Hepatocyte (in vitro differentiated cells): ENCODE measurements around the gene PTPRO. TPM values are rescaled to one million over a fixed set of nuclear protein-coding genes. Genes with fewer than 3 reads are reported as not detected.

Experiments
- DNase-seq: peaks from one replicate; pipeline ENCODE4 v3.0.0-alpha.2; 2016; ENCODE audit warnings: low spot score
- H2AFZ ChIP-seq: fragments of 200-600 bp; sonication (generic); 2 replicates; pipeline ENCODE4 v1.6.0; 2016; ENCODE audit warnings: antibody characterized with exemption, mild to moderate bottlenecking
- H3K27ac ChIP-seq: fragments of 200-600 bp; sonication (generic); 2 replicates; pipeline ENCODE4 v1.5.1; 2016; ENCODE audit warnings: mild to moderate bottlenecking
- H3K27me3 ChIP-seq: fragments of 200-600 bp; sonication (generic); 2 replicates; pipeline ENCODE4 v1.6.1; 2016
- H3K36me3 ChIP-seq: fragments of 200-600 bp; sonication (generic); replicated peaks from 2 replicates; pipeline ENCODE4 v1.5.1; 2016; ENCODE audit warnings: low read depth; ENCODE audit not compliant: insufficient read depth
- H3K4me1 ChIP-seq: fragments of 200-600 bp; sonication (generic); 2 replicates; pipeline ENCODE4 v1.5.1; 2016; ENCODE audit warnings: mild to moderate bottlenecking, moderate library complexity; ENCODE audit not compliant: insufficient read depth
- H3K4me2 ChIP-seq: fragments of 200-600 bp; sonication (generic); 2 replicates; pipeline ENCODE4 v1.6.0; 2016
- H3K4me3 ChIP-seq: fragments of 200-600 bp; sonication (generic); 2 replicates; pipeline ENCODE4 v1.5.1; 2016; ENCODE audit warnings: mild to moderate bottlenecking
- H3K79me2 ChIP-seq: fragments of 200-600 bp; sonication (generic); 2 replicates; pipeline ENCODE4 v1.6.0; 2017; ENCODE audit warnings: mild to moderate bottlenecking
- H3K9me2 ChIP-seq: fragments of 200-600 bp; sonication (generic); replicated peaks from 2 replicates; pipeline ENCODE4 v1.6.0; 2017; ENCODE audit warnings: mild to moderate bottlenecking; ENCODE audit not compliant: insufficient read depth
- H3K9me3 ChIP-seq: fragments of 200-600 bp; sonication (generic); 2 replicates; pipeline ENCODE4 v1.5.1; 2016; ENCODE audit warnings: low read depth, mild to moderate bottlenecking
- H4K20me1 ChIP-seq: fragments of 200-600 bp; sonication (generic); 2 replicates; pipeline ENCODE4 v1.6.0; 2016; ENCODE audit warnings: mild to moderate bottlenecking; ENCODE audit not compliant: insufficient read depth, poor library complexity, severe bottlenecking
- CTCF ChIP-seq: fragments of 200-600 bp; sonication (generic); IDR thresholded peaks from 2 replicates; pipeline ENCODE4 v1.5.1; 2016; ENCODE audit warnings: antibody characterized with exemption, mild to moderate bottlenecking; ENCODE audit not compliant: poor library complexity
- EZH2 ChIP-seq: fragments of 200-600 bp; sonication (generic); IDR thresholded peaks from 2 replicates; pipeline ENCODE4 v1.6.1; 2016; ENCODE audit warnings: antibody characterized with exemption, mild to moderate bottlenecking, borderline replicate concordance
- EZH2phosphoT487 ChIP-seq: fragments of 200-600 bp; sonication (generic); IDR thresholded peaks from one replicate; pipeline ENCODE4 v1.6.1; 2018; ENCODE audit warnings: antibody characterized with exemption, mild to moderate bottlenecking, low read depth, moderate library complexity; ENCODE audit not compliant: unreplicated experiment, severe bottlenecking
- WGBS: methylation state at CpG from one replicate; pipeline ENCODE4 v1.1.6; 2016; ENCODE audit warnings: low lambda C conversion rate; ENCODE audit errors: missing lambda C conversion rate; 5-methylcytosine and 5-hydroxymethylcytosine counted together
- polyA plus RNA-seq: library from polyadenylated mRNA; unstranded; fragments of >200 nt; fragmentation: Nextera tagmentation; extraction: Ambion mirVana; gene quantifications from 2 replicates; pipeline ENCODE4 v1.2.1, GENCODE V29; 2016
- total RNA-seq: library from RNA; depleted of rRNA; stranded (reverse); fragments of >200 nt; gene quantifications from 2 replicates; pipeline ENCODE4 v1.2.3, GENCODE V29; 2014

Gene PTPRO
- total and polyA plus RNA-seq, 2 experiments from 2014 or later: 0.60 to 0.65 TPM

DNA sequence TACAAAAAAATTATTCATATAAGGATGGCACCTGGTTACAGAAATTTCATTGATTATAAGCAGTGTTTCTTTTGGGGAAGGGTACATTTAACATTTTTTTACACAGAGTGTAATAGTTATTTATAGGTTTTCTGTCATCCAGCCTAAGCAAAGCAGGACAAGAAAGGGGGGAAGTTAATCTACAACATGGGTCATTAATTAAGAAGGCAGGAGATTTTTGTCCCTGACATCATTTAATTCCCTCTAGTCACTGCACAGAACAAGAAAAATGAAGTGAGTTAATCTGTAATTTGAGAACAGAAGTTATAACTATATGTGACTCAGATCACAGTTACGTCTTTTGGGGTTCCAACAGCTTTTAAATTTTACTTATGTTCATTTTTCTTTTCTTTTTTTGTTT lies 173.4 kb downstream of the PTPRO start:
- 0% methylated on average over 1 of the region's 1 CpG for WGBS
- Histone ChIP-seq H3K4me1 (no peaks in the 10 kb centered on the region), H3K9me3 (no peaks in the 10 kb centered on the region), H3K9me2 (no peaks in the 10 kb centered on the region), H4K20me1 (no peaks in the 10 kb centered on the region), H3K79me2 (no peaks in the 10 kb centered on the region), H3K36me3 (no peaks in the 10 kb centered on the region), H2AFZ (no peak overlapping the region), H3K27me3 (no peaks in the 10 kb centered on the region), H3K4me3 (no peak overlapping the region), H3K27ac (no peak overlapping the region), H3K4me2 (no peak overlapping the region)
- DNase-seq: no peak
- no peak for TF ChIP-seq EZH2phosphoT487
- no peak for TF ChIP-seq CTCF
- no peak for TF ChIP-seq EZH2

DNA sequence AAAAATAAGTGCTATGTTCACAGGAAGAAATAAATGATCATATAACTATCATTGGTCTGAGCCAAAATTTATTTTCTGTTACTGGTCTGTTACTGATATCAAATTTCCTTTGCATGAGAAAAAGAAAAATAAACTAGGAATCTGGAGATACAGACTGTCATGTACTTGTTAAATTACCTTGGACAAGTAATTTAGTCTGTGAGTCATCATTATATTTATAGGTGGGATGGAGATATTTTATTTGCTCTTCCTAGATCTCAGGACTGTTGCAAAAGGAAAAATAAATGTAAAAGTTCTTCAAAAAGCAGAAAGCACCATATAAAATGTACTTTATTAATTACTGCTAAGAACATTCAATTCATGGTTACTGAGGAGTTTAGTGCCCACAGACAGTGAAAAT lies 174.4 kb downstream of the PTPRO start:
- H3K27me3 ChIP-seq: no peaks in the 10 kb centered on the region
- no peak overlapping the region for H3K4me2 ChIP-seq
- H2AFZ ChIP-seq: no peak overlapping the region
- TF ChIP-seq EZH2phosphoT487 (no peak), EZH2 (no peak), CTCF (no peak)
- no peak overlapping the region for H3K27ac ChIP-seq
- H4K20me1 ChIP-seq: no peaks in the 10 kb centered on the region
- H3K4me1 ChIP-seq: no peaks in the 10 kb centered on the region
- H3K9me2 ChIP-seq: no peaks in the 10 kb centered on the region
- DNase-seq: no peak
- no peaks in the 10 kb centered on the region for H3K79me2 ChIP-seq
- H3K36me3 ChIP-seq: no peaks in the 10 kb centered on the region
- no peak overlapping the region for H3K4me3 ChIP-seq
- H3K9me3 ChIP-seq: no peaks in the 10 kb centered on the region

DNA sequence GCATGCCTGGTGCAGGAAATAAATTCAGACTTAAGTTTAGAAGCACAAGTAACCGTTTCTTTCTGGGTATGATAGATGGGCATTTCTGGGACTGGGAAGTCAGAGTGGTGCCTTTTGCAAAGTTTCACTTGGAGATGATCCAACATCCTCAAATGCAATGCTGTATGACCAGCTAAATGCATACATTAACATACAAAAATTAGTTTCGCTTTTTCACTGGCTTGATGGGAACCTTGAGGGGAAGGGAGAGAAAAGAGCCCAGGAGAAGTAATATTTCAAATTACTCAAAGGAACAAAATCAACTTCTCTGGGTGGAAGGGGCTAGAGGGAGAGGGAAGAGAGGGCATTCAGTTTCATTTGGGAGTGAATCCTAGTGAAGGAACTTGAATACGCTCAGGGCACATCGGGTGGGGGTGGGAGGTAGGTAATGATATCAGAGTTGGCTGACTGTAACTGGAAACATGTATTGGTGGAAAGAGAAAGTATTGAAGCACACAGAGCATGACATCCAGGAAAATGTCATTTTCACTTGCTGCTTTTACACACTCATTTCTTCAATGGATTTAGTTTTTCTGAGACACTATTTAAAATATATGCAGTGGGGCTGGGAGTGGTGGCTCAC lies 175.5 kb downstream of the PTPRO start:
- Histone ChIP-seq H4K20me1 (no peaks in the 10 kb centered on the region), H3K9me2 (no peaks in the 10 kb centered on the region), H3K9me3 (no peaks in the 10 kb centered on the region), H2AFZ (no peak overlapping the region), H3K27ac (no peak overlapping the region), H3K36me3 (no peaks in the 10 kb centered on the region), H3K4me2 (no peak overlapping the region), H3K79me2 (no peaks in the 10 kb centered on the region), H3K27me3 (no peaks in the 10 kb centered on the region), H3K4me3 (no peak overlapping the region), H3K4me1 (no peaks in the 10 kb centered on the region)
- 86% methylated on average over 4 of the region's 4 CpGs for WGBS
- no peak for TF ChIP-seq EZH2
- TF ChIP-seq CTCF: no peak
- TF ChIP-seq EZH2phosphoT487: no peak
- no peak for DNase-seq

- DNase-seq: no peak
- no peaks in the 10 kb centered on the region for H3K9me3 ChIP-seq
- no peaks in the 10 kb centered on the region for H3K79me2 ChIP-seq
- WGBS: 46% methylated on average over 2 of the region's 2 CpGs
- H3K36me3 ChIP-seq: no peaks in the 10 kb centered on the region
- H3K27ac ChIP-seq: no peak overlapping the region
- TF ChIP-seq CTCF (no peak), EZH2phosphoT487 (no peak)
- H2AFZ ChIP-seq: no peak overlapping the region
- no peaks in the 10 kb centered on the region for H4K20me1 ChIP-seq
- no peak overlapping the region for H3K4me3 ChIP-seq
- no peaks in the 10 kb centered on the region for H3K9me2 ChIP-seq
- H3K27me3 ChIP-seq: no peaks in the 10 kb centered on the region
- H3K4me1 ChIP-seq: no peaks in the 10 kb centered on the region
- H3K4me2 ChIP-seq: no peak overlapping the region
Measured at GRCh38 chr12:15502211-15502610, 179.9 kb downstream of the PTPRO start.
